Neural progenitor cell (in vitro differentiated cells): ENCODE results near the gene FAM149A.

Experiments
- CTCF ChIP-seq: fragments of 200-600 bp; sonication (generic); IDR thresholded peaks from 2 replicates; pipeline ENCODE4 v1.5.1; 2017; ENCODE audit warnings: antibody characterized with exemption, mild to moderate bottlenecking
- EZH2 ChIP-seq: fragments of 200-600 bp; sonication (generic); IDR thresholded peaks from 2 replicates; pipeline ENCODE4 v1.6.1; 2017; ENCODE audit warnings: antibody characterized with exemption, mild to moderate bottlenecking, moderate library complexity

DNA sequence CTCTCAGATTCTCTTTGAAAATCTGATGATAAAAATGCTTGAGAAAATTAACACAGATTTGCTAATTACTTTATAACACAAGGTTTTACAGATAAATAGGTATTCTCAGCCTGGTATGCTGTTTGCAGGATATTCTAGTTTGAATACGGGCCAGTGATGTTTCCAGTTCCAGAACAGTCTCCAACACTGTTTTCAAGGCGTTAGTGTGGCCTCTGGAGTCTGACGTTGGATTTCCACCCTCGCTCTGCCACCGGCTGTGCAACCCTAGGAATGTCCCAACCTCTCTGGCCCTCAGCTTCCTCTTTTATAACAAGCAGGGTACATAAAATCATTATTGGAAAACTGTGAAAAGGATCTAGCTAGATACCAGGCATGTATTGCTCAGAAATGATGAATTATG lies 63.1 kb downstream of the FAM149A start:
- TF ChIP-seq CTCF: no peak
- no peak for TF ChIP-seq EZH2
